Subcutaneous abdominal adipose tissue (tissue), 5 donors: Measurements from ENCODE around the gene NCOA6.
"Not testable (repeated sequence)": the region's sequence is repeated elsewhere in the genome, so short reads cannot be mapped to it uniquely, and the experiment has no call there.

Experiments used
- H3K27ac ChIP-seq: one replicate; pipeline ENCODE4 v1.7.0; 2013; ENCODE audit warnings: low read depth, mild to moderate bottlenecking, inconsistent platforms, low read length, moderate library complexity
- H3K27me3 ChIP-seq, 5 donors: one replicate each; pipeline ENCODE4 v1.7.0; 2013; ENCODE audit warnings: low read length in 5 of 5, inconsistent platforms in 1 of 5; ENCODE audit not compliant: control insufficient read depth in 5 of 5, insufficient read depth in 4 of 5
- H3K36me3 ChIP-seq, 5 donors: one replicate each; pipeline ENCODE4 v1.7.0; 2013; ENCODE audit warnings: low read length in 5 of 5; ENCODE audit not compliant: control insufficient read depth in 5 of 5, insufficient read depth in 5 of 5
- H3K4me1 ChIP-seq, 5 donors: one replicate each; pipeline ENCODE4 v1.7.0; 2013; ENCODE audit warnings: low read length in 5 of 5, mild to moderate bottlenecking in 3 of 5, moderate library complexity in 1 of 5; ENCODE audit not compliant: control insufficient read depth in 5 of 5, insufficient read depth in 5 of 5
- H3K4me3 ChIP-seq, 5 donors: one replicate each; pipeline ENCODE4 v1.7.0; 2013; ENCODE audit warnings: low read length in 5 of 5, low read depth in 1 of 5
- H3K9ac ChIP-seq, 5 donors: one replicate each; pipeline ENCODE4 v1.7.0; 2013; ENCODE audit warnings: low read length in 5 of 5, mild to moderate bottlenecking in 4 of 5, moderate library complexity in 3 of 5
- H3K9me3 ChIP-seq, 5 donors: one replicate each; pipeline ENCODE4 v1.7.0; 2013; ENCODE audit warnings: low read length in 5 of 5; ENCODE audit not compliant: control insufficient read depth in 5 of 5
- donor health status: healthy.
- donor health status: healthy.
- donor health status: healthy.
- donor health status: healthy.
- donor health status: healthy.

NCOA6 gene

GRCh38 chr20:34780291-34780690, 45.2 kb downstream of the NCOA6 start:
- H3K27me3 ChIP-seq, H3K9ac ChIP-seq, H3K27ac ChIP-seq, H3K9me3 ChIP-seq, H3K4me3 ChIP-seq: not testable (repeated sequence)
- peaks cover 4 to 35% (median 19%) of the 10 kb centered on the region in 5 donors for H3K36me3 ChIP-seq
- peaks cover 0 to 19% (median 7%) of the 10 kb centered on the region in 5 donors for H3K4me1 ChIP-seq

DNA sequence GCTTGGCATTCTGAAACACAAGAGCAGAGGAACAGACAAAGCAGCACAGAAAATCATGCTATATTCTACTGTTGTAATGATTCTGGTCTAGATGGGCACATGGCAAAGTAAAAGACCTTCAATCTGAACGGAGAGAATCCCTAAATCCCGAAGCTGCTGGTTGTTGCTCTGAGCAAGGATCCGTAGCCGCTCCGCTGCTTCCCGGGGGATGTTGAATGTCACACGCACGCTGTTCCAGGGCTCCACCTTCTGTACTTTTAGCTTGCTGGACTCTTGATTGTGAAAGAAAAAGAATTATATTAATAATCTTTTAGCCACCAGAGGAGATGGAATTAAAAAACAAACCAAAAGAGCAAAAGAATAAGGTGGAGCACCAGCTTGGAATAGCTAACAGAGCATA, 49.3 kb downstream of the NCOA6 start:
- Histone ChIP-seq H3K9me3 (no peaks in the 10 kb centered on the region), H3K27ac (no peak overlapping the region), H3K27me3 (no peaks in the 10 kb centered on the region), H3K4me3 (no peak overlapping the region), H3K4me1 (peaks cover 0 to 10% (median 7%) of the 10 kb centered on the region in 5 donors), H3K36me3 (peaks cover 13 to 64% (median 37%) of the 10 kb centered on the region in 5 donors), H3K9ac (peak overlapping the region in 1 of 5 donors; percentile 7)

DNA sequence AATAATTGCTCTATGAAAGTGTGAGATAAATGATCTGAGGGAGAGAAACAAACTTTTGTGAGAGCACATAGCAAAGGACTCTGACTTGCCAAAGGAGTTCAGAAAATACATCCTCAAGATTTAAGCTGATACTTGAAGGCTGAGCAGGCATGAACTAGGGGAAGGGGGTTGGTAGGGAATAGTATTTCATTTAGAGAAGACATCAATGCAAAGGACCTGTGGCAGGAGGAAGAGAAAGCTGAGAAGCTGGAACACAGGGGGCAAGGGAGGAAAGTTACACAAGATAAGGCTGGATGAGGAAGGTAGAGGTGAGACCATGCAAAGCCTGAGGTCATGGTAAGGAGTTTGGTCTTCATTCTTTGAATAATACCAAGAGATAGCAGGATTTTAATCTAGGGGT, 50.6 kb downstream of the NCOA6 start:
- Histone ChIP-seq H3K27ac (no peak overlapping the region), H3K36me3 (peaks cover 13 to 62% (median 37%) of the 10 kb centered on the region in 5 donors), H3K4me1 (peaks cover 0 to 10% (median 7%) of the 10 kb centered on the region in 5 donors)

DNA sequence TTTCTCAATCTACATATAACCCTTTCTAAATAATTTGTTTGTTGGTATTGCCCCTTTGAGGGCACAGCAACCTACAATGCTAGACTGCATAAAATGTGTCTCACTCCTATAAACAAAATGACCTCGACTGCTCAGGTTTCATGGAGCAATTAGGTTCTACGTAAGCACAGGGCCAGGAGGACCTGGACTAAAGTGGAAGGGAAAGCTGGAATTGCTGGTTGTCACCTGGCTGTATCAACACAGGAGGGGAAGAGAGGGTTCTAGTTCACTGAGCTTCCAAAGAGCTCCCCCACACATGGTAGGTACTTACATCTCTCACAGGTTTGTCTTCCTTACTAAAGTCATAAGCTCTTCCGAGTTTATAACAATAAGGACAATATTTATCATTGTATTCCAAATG, 51.0 kb downstream of the NCOA6 start:
- Histone ChIP-seq H3K27me3 (no peaks in the 10 kb centered on the region), H3K9me3 (no peaks in the 10 kb centered on the region), H3K9ac (no peak overlapping the region), H3K4me3 (no peak overlapping the region), H3K27ac (no peak overlapping the region), H3K36me3 (peaks cover 13 to 58% (median 37%) of the 10 kb centered on the region in 5 donors), H3K4me1 (peaks cover 0 to 10% (median 7%) of the 10 kb centered on the region in 5 donors)

More for the DNA sequence above, 50.6 kb downstream of the NCOA6 start:
- Histone ChIP-seq H3K4me3 (no peak overlapping the region), H3K9me3 (no peaks in the 10 kb centered on the region), H3K9ac (peak overlapping the region in 1 of 5 donors; percentile 3), H3K27me3 (no peaks in the 10 kb centered on the region)

DNA sequence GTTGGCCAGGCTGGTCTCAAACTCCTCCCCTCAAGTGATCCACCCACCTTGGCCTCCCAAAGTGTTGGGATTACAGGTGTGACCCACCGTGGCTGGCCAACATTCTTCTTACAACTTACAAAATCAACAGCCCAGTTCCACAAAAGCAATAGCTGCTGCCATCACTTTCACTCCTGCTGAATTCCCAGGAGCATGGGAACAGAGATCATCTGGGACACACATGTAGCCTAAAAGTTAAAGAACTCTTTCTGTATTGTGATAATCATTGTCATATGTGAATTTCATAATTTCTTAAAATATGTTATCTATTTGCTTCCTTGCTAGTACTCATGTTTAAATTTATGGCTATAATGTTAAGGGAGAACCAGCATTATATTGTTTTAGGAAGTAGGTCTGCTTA, 51.7 kb downstream of the NCOA6 start:
- Histone ChIP-seq H3K27me3 (no peaks in the 10 kb centered on the region), H3K27ac (no peak overlapping the region), H3K36me3 (peaks cover 16 to 59% (median 37%) of the 10 kb centered on the region in 5 donors)

DNA sequence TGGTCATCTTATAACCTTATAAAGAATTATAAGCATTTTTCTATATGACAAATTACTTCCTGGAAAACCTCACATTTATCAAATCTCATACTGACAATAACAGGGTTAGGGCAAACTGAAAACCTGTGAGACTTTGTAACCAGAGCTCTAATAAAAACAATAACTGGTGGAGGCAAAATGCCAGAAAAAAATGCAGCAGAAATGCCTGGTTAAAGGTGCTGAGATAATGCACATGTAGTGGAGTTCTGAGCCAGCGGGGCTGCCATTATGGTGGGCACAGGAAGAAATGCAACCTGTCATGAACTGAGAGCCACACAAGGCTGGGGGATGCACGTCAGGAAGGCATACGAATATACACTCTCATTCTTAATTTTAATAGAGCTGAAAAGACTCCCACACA, 53.0 kb downstream of the NCOA6 start:
- H3K27ac ChIP-seq, result no peak overlapping the region
- H3K27me3 ChIP-seq, result no peaks in the 10 kb centered on the region
- peaks cover 0 to 10% (median 7%) of the 10 kb centered on the region in 5 donors for H3K4me1 ChIP-seq
- H3K36me3 ChIP-seq, result peaks cover 27 to 68% (median 49%) of the 10 kb centered on the region in 5 donors
- H3K9ac ChIP-seq, result no peak overlapping the region
- H3K4me3 ChIP-seq, result no peak overlapping the region
- H3K9me3 ChIP-seq, result no peaks in the 10 kb centered on the region

More for the DNA sequence above, 51.7 kb downstream of the NCOA6 start:
- Histone ChIP-seq H3K9ac (no peak overlapping the region), H3K9me3 (no peaks in the 10 kb centered on the region), H3K4me1 (peaks cover 0 to 10% (median 7%) of the 10 kb centered on the region in 5 donors), H3K4me3 (no peak overlapping the region)

- no peak overlapping the region for H3K4me3 ChIP-seq
- no peak overlapping the region for H3K27ac ChIP-seq
- H3K4me1 ChIP-seq, result peaks cover 0 to 10% (median 7%) of the 10 kb centered on the region in 5 donors
- H3K27me3 ChIP-seq, result no peaks in the 10 kb centered on the region
- H3K36me3 ChIP-seq, result peaks cover 31 to 75% (median 54%) of the 10 kb centered on the region in 5 donors
- H3K9ac ChIP-seq, result no peak overlapping the region
- H3K9me3 ChIP-seq, result no peaks in the 10 kb centered on the region
Observed at GRCh38 chr20:34771680-34772081, 53.8 kb downstream of the NCOA6 start.

GRCh38 chr20:34768096-34768495, 57.4 kb downstream of the NCOA6 start:
- H3K27me3 ChIP-seq, result no peaks in the 10 kb centered on the region
- peaks cover 0 to 5% (median 0%) of the 10 kb centered on the region in 5 donors for H3K4me1 ChIP-seq
- H3K9ac ChIP-seq, result no peak overlapping the region
- H3K9me3 ChIP-seq, result no peaks in the 10 kb centered on the region
- H3K27ac ChIP-seq, result no peak overlapping the region
- peaks cover 29 to 74% (median 51%) of the 10 kb centered on the region in 5 donors for H3K36me3 ChIP-seq
- no peak overlapping the region for H3K4me3 ChIP-seq

GRCh38 chr20:34762031-34762555, 63.4 kb downstream of the NCOA6 start:
- Histone ChIP-seq H3K36me3 (peaks cover 32 to 75% (median 53%) of the 10 kb centered on the region in 5 donors), H3K9ac (no peak overlapping the region), H3K9me3 (no peaks in the 10 kb centered on the region), H3K4me1 (peaks cover 0 to 5% (median 0%) of the 10 kb centered on the region in 5 donors), H3K27ac (no peak overlapping the region), H3K27me3 (no peaks in the 10 kb centered on the region), H3K4me3 (no peak overlapping the region)

GRCh38 chr20:34755367-34755766, 70.1 kb downstream of the NCOA6 start:
- Histone ChIP-seq H3K36me3 (peaks cover 38 to 91% (median 65%) of the 10 kb centered on the region in 5 donors), H3K27ac (no peak overlapping the region)

More at GRCh38 chr20:34755367-34755766, 70.1 kb downstream of the NCOA6 start:
- Histone ChIP-seq H3K4me3 (no peak overlapping the region), H3K27me3 (no peaks in the 10 kb centered on the region), H3K9ac (no peak overlapping the region), H3K9me3 (no peaks in the 10 kb centered on the region), H3K4me1 (peaks cover 0 to 5% (median 0%) of the 10 kb centered on the region in 5 donors)
